ENCODE measurements around the gene RNASE1.
"Not testable (repeated sequence)": the region's sequence is repeated elsewhere in the genome, so short reads cannot be mapped to it uniquely, and the experiment has no call there.

The RNASE1 gene

GRCh38 chr14:20821521-20822108 is 19.0 kb upstream of the RNASE1 start:
- H3K4me3 Mint-ChIP-seq; H3K27me3 Mint-ChIP-seq; H3K9me3 Mint-ChIP-seq; H3K36me3 Mint-ChIP-seq (ENCODE audit: low read depth): not testable (repeated sequence)
- Mint-ChIP-seq H3K27ac (peak overlapping the region; percentile 91), H3K4me1 (ENCODE audit: low read depth) (peaks cover 76% of the 10 kb centered on the region)
- intact Hi-C loops (cut with micrococcal nuclease), result loop anchor here (5.0 kb wide), 1 partner anchor 39 kb away; the partner anchor contains the start of gene RNASE6

GRCh38 chr14:20820063-20820904 is 17.6 kb upstream of the RNASE1 start:
- H3K4me1 Mint-ChIP-seq (ENCODE audit: low read depth), result peaks cover 79% of the 10 kb centered on the region
- H3K36me3 Mint-ChIP-seq (ENCODE audit: low read depth), result peaks cover 7% of the 10 kb centered on the region
- H3K27me3 Mint-ChIP-seq, result no peaks in the 10 kb centered on the region
- intact Hi-C loops (cut with micrococcal nuclease), result loop anchor here (5.0 kb wide), 1 partner anchor 38 kb away; the partner anchor contains the start of gene RNASE6
- peak overlapping the region; percentile 91 for H3K27ac Mint-ChIP-seq
- H3K9me3 Mint-ChIP-seq, result peaks cover 10% of the 10 kb centered on the region
- H3K4me3 Mint-ChIP-seq, result no peak overlapping the region

GRCh38 chr14:20818861-20819260 is 16.2 kb upstream of the RNASE1 start:
- Mint-ChIP-seq H3K9me3 (no peaks in the 10 kb centered on the region), H3K4me1 (ENCODE audit: low read depth) (peaks cover 65% of the 10 kb centered on the region), H3K27me3 (no peaks in the 10 kb centered on the region), H3K4me3 (no peak overlapping the region), H3K36me3 (ENCODE audit: low read depth) (peaks cover 7% of the 10 kb centered on the region), H3K27ac (no peak overlapping the region)
- intact Hi-C loops (cut with micrococcal nuclease), result no loop called here

GRCh38 chr14:20815946-20816345 is 13.3 kb upstream of the RNASE1 start:
- H3K36me3 Mint-ChIP-seq (ENCODE audit: low read depth); H3K4me3 Mint-ChIP-seq; H3K27me3 Mint-ChIP-seq; intact Hi-C loops (cut with micrococcal nuclease); H3K9me3 Mint-ChIP-seq: not testable (repeated sequence)
- Mint-ChIP-seq H3K27ac (peak overlapping the region; percentile 57), H3K4me1 (ENCODE audit: low read depth) (peaks cover 63% of the 10 kb centered on the region)

- no peak overlapping the region for H3K4me3 Mint-ChIP-seq
- no peaks in the 10 kb centered on the region for H3K27me3 Mint-ChIP-seq
- no peaks in the 10 kb centered on the region for H3K36me3 Mint-ChIP-seq (ENCODE audit: low read depth)
- intact Hi-C loops (cut with micrococcal nuclease), result no loop called here
- H3K27ac Mint-ChIP-seq, result peak overlapping the region; percentile 83
- H3K4me1 Mint-ChIP-seq (ENCODE audit: low read depth), result peaks cover 82% of the 10 kb centered on the region
- no peaks in the 10 kb centered on the region for H3K9me3 Mint-ChIP-seq
Measured at GRCh38 chr14:20811986-20812975, 9.6 kb upstream of the RNASE1 start.

GRCh38 chr14:20809917-20810316 is 7.3 kb upstream of the RNASE1 start:
- Mint-ChIP-seq H3K4me3 (no peak overlapping the region), H3K9me3 (no peaks in the 10 kb centered on the region), H3K27ac (peak overlapping the region; percentile 83), H3K4me1 (ENCODE audit: low read depth) (peaks cover 80% of the 10 kb centered on the region), H3K27me3 (no peaks in the 10 kb centered on the region), H3K36me3 (ENCODE audit: low read depth) (no peaks in the 10 kb centered on the region)
- intact Hi-C loops (cut with micrococcal nuclease), result no loop called here

GRCh38 chr14:20808162-20808483 is 5.5 kb upstream of the RNASE1 start:
- no peak overlapping the region for H3K4me3 Mint-ChIP-seq
- H3K36me3 Mint-ChIP-seq (ENCODE audit: low read depth), result no peaks in the 10 kb centered on the region
- H3K9me3 Mint-ChIP-seq, result no peaks in the 10 kb centered on the region
- H3K27me3 Mint-ChIP-seq, result no peaks in the 10 kb centered on the region
- H3K27ac Mint-ChIP-seq, result peak overlapping the region; percentile 74
- H3K4me1 Mint-ChIP-seq (ENCODE audit: low read depth), result peaks cover 88% of the 10 kb centered on the region
- intact Hi-C loops (cut with micrococcal nuclease), result no loop called here

GRCh38 chr14:20807304-20808161 is 4.9 kb upstream of the RNASE1 start:
- H3K36me3 Mint-ChIP-seq (ENCODE audit: low read depth), result peaks cover 3% of the 10 kb centered on the region
- no peak overlapping the region for H3K4me3 Mint-ChIP-seq
- H3K27me3 Mint-ChIP-seq, result no peaks in the 10 kb centered on the region
- intact Hi-C loops (cut with micrococcal nuclease), result no loop called here
- peak overlapping the region; percentile 74 for H3K27ac Mint-ChIP-seq
- H3K4me1 Mint-ChIP-seq (ENCODE audit: low read depth), result peaks cover 88% of the 10 kb centered on the region
- no peaks in the 10 kb centered on the region for H3K9me3 Mint-ChIP-seq

GRCh38 chr14:20805485-20805884 is 2.8 kb upstream of the RNASE1 start:
- Mint-ChIP-seq H3K4me3 (no peak overlapping the region), H3K27me3 (no peaks in the 10 kb centered on the region), H3K27ac (peak overlapping the region; percentile 22), H3K4me1 (ENCODE audit: low read depth) (peaks cover 88% of the 10 kb centered on the region), H3K36me3 (ENCODE audit: low read depth) (peaks cover 23% of the 10 kb centered on the region), H3K9me3 (no peaks in the 10 kb centered on the region)
- intact Hi-C loops (cut with micrococcal nuclease), result no loop called here

- Mint-ChIP-seq H3K36me3 (ENCODE audit: low read depth) (peaks cover 30% of the 10 kb centered on the region), H3K9me3 (no peaks in the 10 kb centered on the region), H3K4me1 (ENCODE audit: low read depth) (peaks cover 86% of the 10 kb centered on the region), H3K27ac (peak overlapping the region; percentile 93), H3K27me3 (no peaks in the 10 kb centered on the region), H3K4me3 (peak overlapping the region; percentile 87)
- intact Hi-C loops (cut with micrococcal nuclease), result loop anchor here (5.0 kb wide), 1 partner anchor 39 kb away; no protein-coding TSS in a partner anchor
Measured at GRCh38 chr14:20803223-20803622, 579 bp upstream of the RNASE1 start.

GRCh38 chr14:20801726-20802125 is 918 bp downstream of the RNASE1 start:
- peak overlapping the region; percentile 87 for H3K4me3 Mint-ChIP-seq
- intact Hi-C loops (cut with micrococcal nuclease), result loop anchor here (1.0 to 5.0 kb wide), 2 partner anchors 41 to 54 kb away; no protein-coding TSS in a partner anchor
- H3K4me1 Mint-ChIP-seq (ENCODE audit: low read depth), result peaks cover 82% of the 10 kb centered on the region
- H3K36me3 Mint-ChIP-seq (ENCODE audit: low read depth), result peaks cover 30% of the 10 kb centered on the region
- no peaks in the 10 kb centered on the region for H3K9me3 Mint-ChIP-seq
- H3K27me3 Mint-ChIP-seq, result no peaks in the 10 kb centered on the region
- H3K27ac Mint-ChIP-seq, result peak overlapping the region; percentile 93

GRCh38 chr14:20799892-20800544 is 2.6 kb downstream of the RNASE1 start:
- intact Hi-C loops (cut with micrococcal nuclease), result loop anchor here (2.0 to 5.0 kb wide), 2 partner anchors 17 to 42 kb away; no protein-coding TSS in a partner anchor
- peaks cover 74% of the 10 kb centered on the region for H3K4me1 Mint-ChIP-seq (ENCODE audit: low read depth)
- H3K9me3 Mint-ChIP-seq, result no peaks in the 10 kb centered on the region
- peaks cover 30% of the 10 kb centered on the region for H3K36me3 Mint-ChIP-seq (ENCODE audit: low read depth)
- H3K27me3 Mint-ChIP-seq, result no peaks in the 10 kb centered on the region
- H3K27ac Mint-ChIP-seq, result peak overlapping the region; percentile 93
- H3K4me3 Mint-ChIP-seq, result peak overlapping the region; percentile 87

Measured in dendritic cell treated with granulocyte-macrophage colony-stimulating factor and Interleukin-4, amounts not matched to agents 40 ng/mL and 50 ng/mL, for 4 days (primary cell).